HepG2 (cell line): Measurements from ENCODE around the gene ITPRIP. TPM values are rescaled to one million over a fixed set of nuclear protein-coding genes. Genes with fewer than 3 reads are reported as not detected.

Experiments
- ASH2L ChIP-seq: fragments of 300-600, 200-600 bp; sonication (generic); IDR thresholded peaks from 2 replicates; pipeline ENCODE4 v1.7.0; 2017; ENCODE audit warnings: low read depth, mild to moderate bottlenecking, moderate library complexity, mixed read lengths, low read length; ENCODE audit not compliant: insufficient read length
- ESRRA ChIP-seq: sonication (generic); formaldehyde crosslinking; IDR thresholded peaks from 2 replicates; pipeline ENCODE4 v1.5.1; 2020; ENCODE audit warnings: mild to moderate bottlenecking, low read depth, missing genetic modification reagents
- FIP1L1 ChIP-seq: fragments of 200-400 bp; formaldehyde crosslinking; IDR thresholded peaks from 2 replicates; pipeline ENCODE4 v1.6.1; 2018; ENCODE audit warnings: low read depth, mild to moderate bottlenecking, low read length, moderate library complexity, borderline replicate concordance; ENCODE audit not compliant: insufficient read depth
- GATAD2A ChIP-seq: IDR thresholded peaks from 2 replicates; pipeline ENCODE4 v1.6.1; 2016
- MXD4 ChIP-seq: IDR thresholded peaks from 2 replicates; pipeline ENCODE4 v1.6.1; 2016; ENCODE audit warnings: mild to moderate bottlenecking, missing biosample characterization, missing genetic modification reagents
- MYC ChIP-seq: sonication (generic); formaldehyde crosslinking; IDR thresholded peaks from 2 replicates; pipeline ENCODE4 v1.9.0; 2021; ENCODE audit warnings: missing genetic modification reagents, borderline replicate concordance
- NFAT5 ChIP-seq: sonication (generic); formaldehyde crosslinking; IDR thresholded peaks from 2 replicates; pipeline ENCODE4 v1.4.0; 2020; ENCODE audit warnings: missing genetic modification reagents
- NONO ChIP-seq, 2 experiments: fragments of 450-650 bp in 1 of 2; sonication (generic) in 1 of 2; formaldehyde crosslinking in 1 of 2; IDR thresholded peaks in 1 of 2; conservative IDR thresholded peaks in 1 of 2; 2 replicates each; pipeline versions ENCODE4 v1.6.1 to v1.8.0; 2017 to 2022; ENCODE audit warnings: mild to moderate bottlenecking in 1 of 2, missing genetic modification reagents in 1 of 2, moderate library complexity in 1 of 2
- RXRA ChIP-seq: sonication (generic); formaldehyde crosslinking; IDR thresholded peaks from 2 replicates; pipeline ENCODE4 v1.5.1; 2020; ENCODE audit warnings: missing genetic modification reagents
- SIX1 ChIP-seq: sonication (generic); formaldehyde crosslinking; IDR thresholded peaks from 2 replicates; pipeline ENCODE4 v1.4.0; 2020; ENCODE audit warnings: missing genetic modification reagents, borderline replicate concordance
- SMYD3 ChIP-seq: sonication (generic); formaldehyde crosslinking; IDR thresholded peaks from 2 replicates; pipeline ENCODE4 v1.8.1; 2023; ENCODE audit warnings: mild to moderate bottlenecking, missing genetic modification reagents
- SNAI1 ChIP-seq: sonication (generic); formaldehyde crosslinking; IDR thresholded peaks from 2 replicates; pipeline ENCODE4 v1.5.0; 2020; ENCODE audit warnings: mild to moderate bottlenecking, missing genetic modification reagents, borderline replicate concordance
- ZFP36 ChIP-seq: fragments of 150-350 bp; IDR thresholded peaks from 2 replicates; pipeline ENCODE4 v1.6.1; 2018; ENCODE audit warnings: borderline replicate concordance, low read length, low read depth; ENCODE audit not compliant: partially characterized antibody
- ZNF142 ChIP-seq: sonication (generic); formaldehyde crosslinking; IDR thresholded peaks from 2 replicates; pipeline ENCODE4 v1.4.0; 2020; ENCODE audit warnings: missing genetic modification reagents
- ZNF235 ChIP-seq: sonication (generic); formaldehyde crosslinking; IDR thresholded peaks from 2 replicates; pipeline ENCODE4 v1.8.1; 2023; ENCODE audit warnings: mild to moderate bottlenecking, missing genetic modification reagents, borderline replicate concordance
- ZNF451 ChIP-seq: sonication (generic); formaldehyde crosslinking; IDR thresholded peaks from 2 replicates; pipeline ENCODE4 v1.5.0; 2020; ENCODE audit warnings: mild to moderate bottlenecking, missing genetic modification reagents
- ZNF530 ChIP-seq: sonication (generic); formaldehyde crosslinking; IDR thresholded peaks from 2 replicates; pipeline ENCODE4 v1.5.0; 2020; ENCODE audit warnings: low read depth, mild to moderate bottlenecking, missing genetic modification reagents
- ZNF563 ChIP-seq: sonication (generic); formaldehyde crosslinking; IDR thresholded peaks from 2 replicates; pipeline ENCODE4 v1.8.0; 2022; ENCODE audit warnings: mild to moderate bottlenecking, moderate library complexity, missing genetic modification reagents
- polyA plus RNA-seq, 8 experiments: library from polyadenylated mRNA; depleted of rRNA in 3 of 8; stranded (reverse) in 7 of 8; unstranded in 1 of 8; fragments of >200 nt; fragmentation: Illumina TruSeq in 4 of 8; extraction: Trizol in 4 of 8; gene quantifications; 2 replicates each; pipeline versions ENCODE4 v1.2.1 to v1.2.3, GENCODE V29; 2011 to 2016; ENCODE audit warnings: low read depth in 4 of 8, missing spikeins in 1 of 8, mixed read lengths in 1 of 8; ENCODE audit not compliant: insufficient read depth in 1 of 8
- total RNA-seq, 5 experiments: library from RNA; depleted of rRNA; stranded (reverse); fragments of >200 nt; fragmentation: Illumina TruSeq; extraction: Trizol; gene quantifications; 2 replicates each; pipeline ENCODE4 v1.2.3, GENCODE V29; 2016; ENCODE audit warnings: low read depth in 1 of 5

The ITPRIP gene
- total and polyA plus RNA-seq, 2 of the 13 experiments (the other 11 are each of a cell fraction or from before 2014, with no cell fraction given) = 1.00 to 2.8 TPM

GRCh38 chr10:104337985-104338735 is at the start of gene ITPRIP (continued):
- TF ChIP-seq NONO (IDR thresholded peaks at IDR 0.05) (no peak), NONO (CRISPR knock-in tag; conservative IDR thresholded peaks at IDR 0.05) (no peak), FIP1L1 (no peak), ZNF563 (peak; percentile 83; the same call in 1 of the 2 replicates), ZNF451 (CRISPR knock-in tag) (no peak; the same call in 1 of the 2 replicates), SIX1 (CRISPR knock-in tag) (no peak), GATAD2A (CRISPR knock-in tag) (peak; percentile 29; the same call in 1 of the 2 replicates), RXRA (CRISPR knock-in tag) (no peak), MYC (CRISPR knock-in tag) (peak; percentile 69), ZFP36 (no peak), ZNF142 (no peak), NFAT5 (CRISPR knock-in tag) (no peak), ZNF530 (no peak), SNAI1 (no peak; the same call in 1 of the 2 replicates), ASH2L (peak; percentile 52), MXD4 (CRISPR knock-in tag) (no peak), ZNF235 (CRISPR knock-in tag) (no peak), SMYD3 (CRISPR knock-in tag) (0 out of 2 replicates have a peak, but pooled peaks have one; percentile 30), ESRRA (CRISPR knock-in tag) (0 out of 2 replicates have a peak, but pooled peaks have one; percentile 31)
